GM18517 (cell line): ENCODE results near the gene ANKMY1.
A peak's percentile ranks its signal among the peaks of the same experiment; 100 is the strongest.

Source experiments
- ATAC-seq: cut with Tn5 transposase; IDR thresholded peaks from one replicate; pipeline ENCODE4 v1.9.1; 2021; ENCODE audit warnings: mild to moderate bottlenecking, moderate library complexity; ENCODE audit not compliant: unreplicated experiment

The ANKMY1 gene

DNA sequence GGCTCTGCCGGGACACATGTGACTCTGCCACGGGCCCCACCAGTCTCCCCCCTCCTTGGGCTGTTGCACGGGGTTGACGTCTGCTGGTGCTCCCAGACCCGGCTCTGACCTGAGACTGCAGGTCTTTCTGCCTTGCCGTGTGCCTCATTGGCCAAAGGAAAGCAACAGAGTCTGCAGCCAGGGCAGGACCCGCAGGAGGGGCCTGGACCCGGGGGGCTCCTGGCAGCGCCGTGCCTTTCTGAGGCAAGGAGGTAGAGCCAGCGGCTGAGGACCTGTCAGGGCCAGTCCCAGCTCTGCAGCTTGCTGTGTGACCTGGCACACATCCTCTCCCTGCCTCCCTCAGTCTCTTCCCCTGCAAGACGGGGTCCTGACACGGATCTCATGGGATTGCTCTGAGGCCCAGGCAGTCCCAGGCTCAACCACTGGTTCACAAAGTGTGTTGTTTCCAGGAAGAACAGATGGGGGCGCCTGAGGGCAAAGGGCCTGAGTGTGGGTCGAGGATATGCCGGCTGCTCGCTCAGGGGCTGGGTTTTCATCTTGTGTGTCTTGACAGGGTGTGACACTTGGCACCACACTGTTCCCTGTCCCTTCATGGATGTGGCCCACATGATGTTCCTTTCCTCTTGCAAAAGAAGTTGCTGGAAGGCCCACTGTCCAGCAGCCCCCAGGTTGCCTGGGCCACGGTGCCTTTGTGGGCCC is 37.7 kb upstream of the ANKMY1 start:
- ATAC-seq = no peak

DNA sequence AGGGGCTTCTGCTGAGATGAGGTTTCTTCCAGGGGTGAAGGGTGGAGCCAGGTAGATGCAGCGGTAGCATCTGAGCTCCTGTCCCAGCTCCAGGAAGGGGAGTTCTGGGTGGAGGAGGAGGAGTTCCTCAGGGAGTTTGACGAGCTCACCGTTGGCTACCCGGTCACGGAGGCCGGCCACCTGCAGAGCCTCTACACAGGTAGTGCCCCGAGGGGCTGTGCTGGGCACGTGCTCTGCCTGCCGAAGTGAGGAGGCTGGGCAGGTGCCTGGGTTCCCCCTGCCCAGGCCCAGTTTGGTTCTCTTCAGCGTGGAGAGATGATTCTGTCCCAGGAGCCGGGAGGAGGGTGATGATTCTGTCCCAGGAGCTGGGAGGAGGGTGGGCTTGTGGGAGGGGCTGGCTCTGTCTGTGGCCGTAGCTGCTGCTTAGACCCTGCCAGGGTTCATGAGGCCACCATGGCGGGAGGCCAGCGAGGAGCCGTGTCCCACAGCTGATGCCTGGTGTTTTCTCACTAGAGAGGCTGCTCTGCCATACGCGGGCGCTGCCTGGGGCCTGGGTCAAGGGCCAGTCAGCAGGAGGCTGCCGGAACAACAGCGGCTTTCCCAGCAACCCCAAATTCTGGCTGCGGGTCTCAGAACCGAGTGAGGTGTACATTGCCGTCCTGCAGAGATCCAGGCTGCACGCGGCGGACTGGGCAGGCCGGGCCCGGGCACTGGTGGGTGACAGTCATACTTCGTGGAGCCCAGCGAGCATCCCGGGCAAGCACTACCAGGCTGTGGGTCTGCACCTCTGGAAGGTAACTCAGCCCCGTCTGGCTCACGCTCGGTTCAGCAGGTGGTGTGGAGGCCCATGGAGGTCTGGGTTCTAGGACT is 37.0 kb upstream of the ANKMY1 start:
- ATAC-seq = no peak

DNA sequence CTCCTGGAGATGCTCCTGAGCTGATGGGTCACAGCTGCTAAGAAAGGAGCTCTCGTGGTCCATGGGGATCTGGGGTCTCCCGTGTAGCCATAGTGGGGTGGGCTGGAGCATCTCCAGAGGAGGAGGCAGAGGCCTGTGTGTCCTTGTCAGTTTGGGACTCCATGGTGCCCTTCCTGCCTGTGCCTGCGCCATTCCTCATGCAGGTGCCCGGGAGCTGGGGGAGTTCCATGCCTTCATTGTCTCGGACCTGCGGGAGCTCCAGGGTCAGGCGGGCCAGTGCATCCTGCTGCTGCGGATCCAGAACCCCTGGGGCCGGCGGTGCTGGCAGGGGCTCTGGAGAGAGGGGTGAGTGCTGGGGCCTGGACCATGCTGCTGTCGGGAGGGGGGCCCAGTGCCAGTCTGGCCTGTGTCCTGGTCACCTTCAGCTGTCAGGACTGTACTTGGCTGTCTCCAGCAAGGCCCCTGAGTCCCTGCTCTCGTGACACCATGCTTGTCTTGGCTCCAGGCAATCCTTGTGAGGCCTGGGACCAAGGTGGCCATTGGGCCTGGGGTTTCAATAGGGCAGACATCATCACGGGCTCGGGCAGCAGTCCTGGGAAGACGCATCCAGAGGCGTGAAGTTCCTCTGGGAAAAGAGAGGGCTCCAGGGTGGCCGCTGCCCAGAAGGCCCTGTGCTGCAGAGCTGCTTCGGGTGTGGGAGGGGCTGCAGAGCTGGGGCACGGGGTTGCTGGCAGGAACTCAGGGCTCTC is 36.1 kb upstream of the ANKMY1 start:
- ATAC-seq = no peak

DNA sequence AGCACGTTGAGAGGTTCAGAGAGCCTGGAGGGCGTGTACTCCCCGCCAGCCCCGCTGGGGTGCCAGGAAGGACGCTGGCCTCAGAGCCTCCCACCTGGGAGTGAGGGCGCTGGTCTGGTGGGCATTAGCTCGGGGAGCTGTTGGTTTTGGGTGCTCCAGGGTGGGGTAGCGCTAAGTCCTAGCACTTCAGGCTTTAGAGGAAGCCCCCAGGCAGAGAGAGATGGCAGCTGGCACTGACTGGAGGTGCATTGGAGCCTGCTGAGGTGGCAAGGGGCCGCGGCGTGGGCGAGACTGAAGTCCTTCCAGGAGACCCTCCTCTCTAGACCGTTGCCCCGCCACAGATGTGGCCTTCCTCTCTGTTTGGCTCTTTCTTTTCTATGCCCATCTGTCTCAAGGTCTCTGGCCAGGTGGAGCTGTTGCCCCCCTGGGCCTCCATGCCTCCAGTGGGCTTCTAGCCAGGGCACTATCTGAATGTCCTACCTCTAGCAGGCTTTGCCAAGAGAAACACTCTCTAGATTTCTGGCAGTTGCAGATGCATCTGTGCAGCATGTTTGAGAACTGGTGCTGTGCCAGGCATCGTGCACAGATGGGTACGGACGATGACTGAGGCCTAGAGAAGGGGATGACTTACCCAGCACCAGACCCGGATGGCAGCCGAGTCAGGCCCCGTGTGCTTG is 35.4 kb upstream of the ANKMY1 start:
- ATAC-seq = no peak

DNA sequence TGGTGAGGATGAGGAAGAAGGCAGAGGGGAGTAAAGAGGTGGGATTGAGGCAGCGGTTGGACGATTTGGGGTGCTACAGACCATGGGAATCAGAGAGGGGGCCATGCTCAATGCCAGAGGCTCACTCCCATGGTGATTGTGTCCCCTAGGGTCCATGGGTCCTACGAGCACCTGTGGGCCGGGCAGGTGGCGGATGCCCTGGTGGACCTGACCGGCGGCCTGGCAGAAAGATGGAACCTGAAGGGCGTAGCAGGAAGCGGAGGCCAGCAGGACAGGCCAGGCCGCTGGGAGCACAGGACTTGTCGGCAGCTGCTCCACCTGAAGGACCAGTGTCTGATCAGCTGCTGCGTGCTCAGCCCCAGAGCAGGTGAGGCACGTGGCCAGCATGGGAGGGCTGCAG is 34.0 kb upstream of the ANKMY1 start:
- no peak for ATAC-seq

DNA sequence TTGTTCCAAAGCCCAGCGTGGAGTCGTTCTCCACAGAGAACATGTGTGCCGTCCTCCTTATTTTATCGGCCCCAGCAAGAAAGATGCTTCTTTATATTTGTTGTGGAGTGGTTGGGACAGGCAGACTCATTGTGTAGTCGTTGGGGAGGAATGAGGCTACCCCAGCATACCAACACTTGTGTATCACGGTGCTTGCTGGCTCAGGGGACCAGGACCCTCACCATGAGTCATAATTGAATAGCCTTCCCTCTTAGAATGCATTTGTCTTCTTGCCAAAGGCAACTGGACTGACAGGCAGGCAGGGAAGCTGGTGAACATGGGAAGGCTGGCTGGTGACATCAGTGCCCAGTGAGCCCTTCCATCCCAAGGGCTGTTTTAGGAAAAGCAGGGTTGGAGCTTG is 33.4 kb upstream of the ANKMY1 start:
- ATAC-seq = no peak

DNA sequence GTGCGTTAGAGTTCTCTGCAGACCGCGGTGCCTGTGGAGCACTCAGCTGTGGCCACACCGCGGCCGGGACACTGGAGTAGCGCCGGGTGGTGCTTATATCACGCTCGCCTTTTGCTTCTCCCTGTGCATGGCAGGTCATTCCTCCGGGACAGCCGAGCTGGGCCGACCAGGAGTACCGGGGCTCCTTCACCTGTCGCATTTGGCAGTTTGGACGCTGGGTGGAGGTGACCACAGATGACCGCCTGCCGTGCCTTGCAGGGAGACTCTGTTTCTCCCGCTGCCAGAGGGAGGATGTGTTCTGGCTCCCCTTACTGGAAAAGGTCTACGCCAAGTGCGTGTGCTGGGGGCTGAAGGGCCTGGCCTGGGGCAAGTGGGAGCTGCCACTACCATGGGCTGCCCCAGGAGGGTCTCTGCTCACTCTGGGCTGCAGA is 32.9 kb upstream of the ANKMY1 start:
- no peak for ATAC-seq

DNA sequence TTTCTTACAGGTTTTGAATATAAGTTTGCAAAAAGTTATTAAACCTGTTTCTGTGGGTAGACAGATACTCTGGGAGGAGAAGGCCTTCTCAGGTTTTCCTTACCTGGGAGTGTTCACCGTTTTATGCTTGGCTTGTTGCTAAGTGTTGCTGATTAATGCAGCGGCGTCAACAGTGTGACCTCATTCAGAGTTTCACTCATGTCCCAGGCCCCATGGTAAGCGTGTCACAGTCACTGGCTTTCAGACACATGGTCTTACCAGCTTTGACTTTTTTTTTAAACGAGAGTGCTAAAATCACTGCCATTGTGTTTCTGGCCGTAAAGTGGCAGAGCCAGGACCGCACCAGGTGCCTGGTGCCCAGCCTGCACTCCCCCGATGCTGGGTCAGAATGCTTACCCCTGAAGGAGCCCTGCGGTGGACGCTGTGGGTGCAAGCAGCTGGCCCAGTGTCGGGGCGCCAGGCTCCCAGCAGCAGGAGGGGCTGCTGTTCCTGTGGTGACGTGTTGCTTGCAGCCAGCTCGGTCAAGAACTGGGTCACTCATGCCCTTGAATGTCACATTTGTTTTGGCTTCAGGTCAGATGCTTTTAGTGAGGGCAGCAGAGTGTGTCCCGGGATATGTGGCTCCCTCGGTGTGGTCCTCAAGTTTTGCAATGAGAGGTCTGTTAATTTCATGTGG is 32.2 kb upstream of the ANKMY1 start:
- ATAC-seq = no peak

DNA sequence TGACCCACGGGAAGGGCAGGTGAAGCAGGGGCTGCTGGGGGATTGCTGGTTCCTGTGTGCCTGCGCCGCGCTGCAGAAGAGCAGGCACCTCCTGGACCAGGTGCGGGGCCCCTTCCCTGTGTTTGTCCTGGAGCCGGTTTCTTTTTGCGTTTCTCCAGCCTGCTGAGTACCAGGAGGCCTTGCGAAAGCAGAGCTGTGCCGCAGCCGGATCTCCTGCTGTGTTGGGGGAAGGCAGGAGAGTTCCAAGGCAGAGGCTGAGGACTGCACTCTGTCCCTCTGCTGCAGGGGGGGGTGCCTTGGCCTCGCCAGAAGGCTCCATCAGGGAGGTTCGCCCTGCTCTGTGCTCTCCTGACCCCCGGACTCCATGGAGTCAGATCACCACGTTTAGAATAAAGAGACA is 31.6 kb upstream of the ANKMY1 start:
- no peak for ATAC-seq

DNA sequence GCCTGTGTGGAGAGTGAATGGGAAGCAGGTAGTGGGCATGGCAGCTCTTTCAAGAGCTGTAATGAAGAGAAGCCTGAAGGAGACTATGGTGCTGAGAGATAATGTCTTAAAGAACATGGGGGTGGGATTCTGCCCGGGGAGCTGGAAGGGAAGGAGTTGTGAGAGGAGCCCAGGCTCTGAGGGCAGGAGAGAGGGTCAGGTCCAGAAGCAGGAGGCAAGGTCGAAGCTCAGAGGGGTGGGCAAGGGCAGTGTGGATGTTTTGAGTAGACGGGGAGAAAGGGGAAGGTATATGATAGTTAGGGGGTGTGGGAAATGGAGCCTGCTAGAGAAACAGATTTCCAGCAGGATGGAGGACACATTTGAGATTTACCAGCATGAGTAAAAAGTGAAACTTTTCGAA is 30.9 kb upstream of the ANKMY1 start:
- no peak for ATAC-seq

DNA sequence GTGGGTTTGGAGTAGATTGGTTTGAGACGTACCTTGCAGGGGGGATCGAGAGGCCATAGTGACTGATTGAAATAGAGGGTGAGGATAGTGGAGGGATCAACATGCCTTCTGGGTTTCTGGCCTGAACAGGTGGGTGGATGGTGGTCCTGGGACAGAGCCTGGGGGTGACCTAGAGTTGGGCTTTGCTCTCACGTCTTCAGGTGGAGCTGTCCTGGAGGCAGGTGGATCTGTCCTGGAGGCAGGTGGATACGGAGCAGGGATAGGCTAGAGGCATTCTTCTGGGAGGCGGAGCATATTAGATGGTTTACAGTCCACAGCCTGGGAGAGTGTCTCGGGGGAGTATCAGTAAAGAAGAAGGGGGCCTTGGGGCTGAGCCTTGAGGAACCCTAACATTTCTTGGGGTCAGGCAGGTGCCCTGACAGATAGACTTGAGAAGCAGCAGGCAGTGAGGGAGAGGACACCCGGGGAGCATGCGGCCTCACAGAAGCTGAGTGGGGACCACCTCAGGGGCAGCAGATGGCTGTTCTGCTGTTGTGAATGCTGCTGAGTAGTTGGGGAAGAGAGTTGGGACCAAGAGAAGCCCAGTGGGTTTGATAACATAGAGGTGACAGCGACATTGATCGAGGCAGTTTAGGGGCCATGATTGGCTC is 30.3 kb upstream of the ANKMY1 start:
- ATAC-seq = no peak

DNA sequence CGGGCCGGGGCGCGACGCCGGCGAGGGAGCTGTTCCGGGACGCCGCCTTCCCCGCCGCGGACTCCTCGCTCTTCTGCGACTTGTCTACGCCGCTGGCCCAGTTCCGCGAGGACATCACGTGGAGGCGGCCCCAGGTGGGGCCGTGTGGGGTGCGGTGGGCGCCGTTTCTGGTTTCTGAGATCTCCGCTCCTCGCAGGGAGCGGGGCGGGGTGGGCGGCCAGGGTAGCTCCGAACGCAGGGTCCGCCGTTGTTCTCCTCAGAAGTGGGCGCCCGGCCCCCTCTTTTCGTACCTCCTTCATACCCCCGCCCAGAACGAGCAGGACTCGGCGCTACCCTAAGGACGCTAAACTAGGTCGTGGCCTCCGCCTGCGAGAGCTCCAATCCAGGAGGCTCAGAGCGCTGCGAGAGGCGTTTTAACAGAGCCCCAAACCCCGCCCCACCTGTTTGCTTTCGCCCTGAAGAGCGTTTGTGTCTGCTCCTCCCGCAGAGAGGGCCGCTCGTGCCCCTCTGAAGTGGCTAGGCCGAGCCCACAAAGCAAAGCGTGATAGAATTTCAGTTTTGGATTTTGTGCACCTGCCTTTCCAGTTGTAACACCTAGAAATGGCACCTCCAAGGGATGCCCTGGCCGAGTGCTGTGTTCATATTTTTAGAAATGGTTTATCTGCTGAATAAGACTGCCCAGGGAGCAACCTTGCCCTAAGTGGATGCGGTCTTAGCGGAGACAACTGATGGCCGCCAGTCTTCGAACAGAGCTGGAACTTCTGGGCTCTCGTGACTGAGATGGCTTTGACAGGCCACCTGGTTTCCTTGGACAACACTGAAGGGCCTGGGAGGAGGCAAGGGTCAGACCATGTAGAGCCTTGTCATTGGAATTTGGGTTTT is 29.4 kb upstream of the ANKMY1 start:
- ATAC-seq = peak; percentile 2

DNA sequence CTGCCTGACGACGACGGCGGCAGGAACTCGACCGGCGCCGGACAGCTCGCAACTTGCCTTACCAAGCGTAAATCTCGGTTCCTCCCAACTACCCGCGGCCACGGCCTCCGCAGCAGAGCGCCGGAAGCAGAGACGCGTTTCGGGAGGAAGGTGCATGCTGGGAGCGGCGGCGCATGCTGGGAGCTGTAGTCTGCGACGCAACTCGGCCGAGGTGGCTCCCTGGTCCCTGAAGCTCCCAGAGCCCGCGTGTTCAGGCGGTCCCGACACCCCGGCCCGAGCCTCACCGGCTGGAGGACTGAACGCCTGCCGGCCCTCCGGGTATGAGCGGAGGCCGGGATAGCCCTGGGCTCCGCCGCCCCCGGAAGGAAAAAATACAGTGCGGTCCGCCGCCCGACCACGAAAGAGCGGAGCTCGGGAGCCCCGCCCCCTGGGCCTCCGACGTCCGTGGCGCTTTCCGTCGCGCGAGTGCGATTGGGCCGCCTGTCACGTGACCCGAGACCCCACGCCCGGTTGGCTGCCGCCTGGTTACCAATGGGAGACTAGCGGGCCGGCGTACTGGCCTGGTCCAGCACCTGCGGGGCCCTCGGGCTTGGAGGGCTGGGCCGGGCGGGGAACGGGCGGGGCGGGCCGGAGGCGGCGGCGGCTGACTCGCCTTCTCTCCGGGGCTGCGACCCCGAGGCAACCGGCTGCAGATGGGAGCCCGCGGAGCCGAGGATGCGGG is 28.6 kb upstream of the ANKMY1 start, which contains the start of gene CAPN10:
TSS of gene CAPN10 (plus strand) at position 537 of the 721 bp plus-strand sequence. CDS start at position 715, 178 bp downstream.
- ATAC-seq = peak; percentile 59

DNA sequence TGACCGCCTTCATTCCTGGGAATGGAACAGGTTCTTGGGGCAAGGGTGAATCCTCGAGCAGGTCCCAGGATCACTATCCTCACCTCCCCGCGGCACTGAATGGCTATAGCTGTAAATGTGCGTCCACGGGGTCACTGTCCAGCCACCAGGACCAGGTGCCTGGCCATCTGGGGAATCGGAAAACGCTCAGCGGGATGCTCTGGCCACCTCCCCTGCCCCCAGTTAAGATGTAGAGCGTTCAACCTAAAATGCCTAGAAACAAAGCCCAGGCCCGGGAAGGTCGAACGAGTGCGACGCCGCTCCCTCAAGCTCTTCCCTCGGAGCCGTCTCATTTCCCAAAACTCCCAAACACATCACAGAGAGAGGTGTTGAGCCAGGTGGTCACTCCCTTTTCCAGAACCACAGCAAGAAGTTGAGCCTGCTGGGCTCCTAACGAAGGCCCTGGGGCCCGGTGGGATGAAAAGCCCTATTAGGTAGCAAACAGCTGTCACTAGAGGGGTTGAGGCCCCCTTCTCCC is 28.0 kb upstream of the ANKMY1 start:
- no peak for ATAC-seq

DNA sequence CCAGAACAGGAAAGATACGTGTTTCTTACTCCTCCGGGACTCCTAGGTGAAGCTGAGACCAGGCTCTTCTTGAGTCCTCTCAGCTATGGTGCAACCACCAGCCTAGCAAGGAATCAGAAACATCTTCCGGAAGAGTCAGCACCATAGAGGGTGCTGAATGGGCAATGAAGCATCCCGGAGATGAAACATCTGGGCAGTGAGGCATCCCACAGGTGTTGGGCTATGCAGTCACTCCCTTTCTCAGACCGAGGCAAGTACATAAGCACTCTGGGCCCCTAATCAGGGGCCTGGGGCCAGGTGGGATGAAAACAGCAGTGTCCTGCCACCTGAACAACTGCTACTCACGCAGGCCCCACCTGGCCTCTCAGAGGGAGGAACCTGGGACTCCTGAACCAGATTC is 27.3 kb upstream of the ANKMY1 start:
- peak; percentile 27 for ATAC-seq

DNA sequence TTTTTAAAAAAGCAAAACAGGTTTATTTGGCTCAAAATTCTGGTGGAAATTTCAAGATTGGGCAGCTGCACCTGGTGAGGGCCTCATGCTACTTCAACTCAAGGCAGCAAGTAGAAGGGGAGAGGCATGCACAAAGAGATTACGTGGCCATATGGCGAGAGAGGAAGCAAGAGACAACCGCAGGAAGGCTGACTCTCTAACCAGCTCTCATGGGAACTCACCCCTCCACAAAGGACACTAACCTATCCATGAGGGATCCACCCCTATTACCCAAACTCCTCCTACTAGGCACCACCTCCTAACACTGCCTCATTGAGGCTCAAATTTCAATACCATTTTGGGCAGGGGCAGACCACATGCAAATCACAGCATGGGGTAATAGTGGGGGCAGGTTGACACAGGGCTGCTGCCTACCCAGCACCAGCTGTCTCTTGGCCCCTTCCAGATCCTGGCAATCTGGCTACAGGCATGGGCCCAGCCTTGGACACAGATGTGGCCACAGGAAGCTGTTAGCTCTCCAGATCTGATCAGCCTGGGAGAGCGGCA is 26.8 kb upstream of the ANKMY1 start:
- ATAC-seq = peak; percentile 65

DNA sequence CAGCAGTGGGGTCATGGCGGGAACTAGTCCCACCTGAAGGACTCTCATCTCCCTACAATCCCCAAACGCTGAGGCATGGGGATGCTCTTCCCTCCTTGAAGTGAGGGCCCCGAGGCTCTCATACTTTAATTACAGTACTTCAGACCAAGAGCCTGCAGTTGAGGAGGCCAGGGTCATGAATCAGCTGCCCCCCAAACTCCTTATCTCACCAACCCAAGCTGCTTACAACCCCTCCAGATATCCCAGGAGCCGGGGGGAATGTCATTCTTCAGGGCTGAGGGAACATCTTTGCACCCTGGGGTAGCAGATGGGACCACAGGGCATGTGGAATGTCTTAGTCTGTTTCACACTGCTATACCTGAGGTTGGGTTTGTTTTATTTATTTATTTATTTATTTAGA is 26.0 kb upstream of the ANKMY1 start:
- ATAC-seq = no peak

DNA sequence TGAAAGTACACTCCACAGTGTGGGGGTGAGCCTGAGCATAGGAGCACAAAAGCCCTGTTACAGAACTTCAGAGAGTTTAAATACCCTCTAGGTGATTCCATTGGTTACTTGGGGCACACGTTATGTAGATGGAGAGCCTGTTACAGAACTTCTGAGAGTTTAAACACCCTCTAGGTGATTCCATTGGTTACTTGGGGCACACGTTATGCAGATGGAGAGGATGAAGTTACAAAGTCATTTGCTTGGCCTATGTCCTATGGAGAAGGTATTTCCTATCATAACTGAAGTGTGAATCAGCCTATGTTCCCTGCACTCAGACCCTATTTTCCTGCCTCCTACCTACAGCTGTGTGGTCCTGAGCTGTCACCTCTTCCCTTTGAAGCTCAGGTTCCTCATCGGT is 25.0 kb upstream of the ANKMY1 start:
- ATAC-seq = no peak
